ENCODE data around the gene MAML1.
"Not testable (repeated sequence)": the region's sequence is repeated elsewhere in the genome, so short reads cannot be mapped to it uniquely, and the experiment has no call there.

Gene MAML1

GRCh38 chr5:179767496-179768100 is 35.0 kb downstream of the MAML1 start:
- DNase-seq (ENCODE audit: low read depth, low spot score), result no peak

GRCh38 chr5:179768326-179769085 is 35.9 kb downstream of the MAML1 start:
- peak; percentile 9 for DNase-seq (ENCODE audit: low read depth, low spot score)

GRCh38 chr5:179769271-179769670 is 36.6 kb downstream of the MAML1 start:
- DNase-seq (ENCODE audit: low read depth, low spot score), result no peak

- no peak for DNase-seq (ENCODE audit: low read depth, low spot score)
Measured at GRCh38 chr5:179769796-179770195, 37.2 kb downstream of the MAML1 start.

- no peak for DNase-seq (ENCODE audit: low read depth, low spot score)
Measured at GRCh38 chr5:179771311-179771895, 38.8 kb downstream of the MAML1 start.

- no peak for DNase-seq (ENCODE audit: low read depth, low spot score)
Measured at GRCh38 chr5:179772351-179772750, 39.7 kb downstream of the MAML1 start.

- DNase-seq (ENCODE audit: low read depth, low spot score), result no peak
Measured at GRCh38 chr5:179773686-179774040, 41.0 kb downstream of the MAML1 start.

- no peak for DNase-seq (ENCODE audit: low read depth, low spot score)
Measured at GRCh38 chr5:179774442-179774841, 41.8 kb downstream of the MAML1 start.

GRCh38 chr5:179776411-179776938 is 43.9 kb downstream of the MAML1 start:
- no peak for DNase-seq (ENCODE audit: low read depth, low spot score)

- DNase-seq (ENCODE audit: low read depth, low spot score), result no peak
Measured at GRCh38 chr5:179777456-179777855, 44.8 kb downstream of the MAML1 start.

GRCh38 chr5:179777909-179778308 is 45.3 kb downstream of the MAML1 start:
- no peak for DNase-seq (ENCODE audit: low read depth, low spot score)

- no peak for DNase-seq (ENCODE audit: low read depth, low spot score)
Measured at GRCh38 chr5:179778591-179778990, 46.0 kb downstream of the MAML1 start.

GRCh38 chr5:179779826-179780225 is 47.2 kb downstream of the MAML1 start:
- no peak for DNase-seq (ENCODE audit: low read depth, low spot score)

GRCh38 chr5:179780362-179780761 is 47.7 kb downstream of the MAML1 start:
- no peak for DNase-seq (ENCODE audit: low read depth, low spot score)

GRCh38 chr5:179781846-179782245 is 49.2 kb downstream of the MAML1 start:
- DNase-seq (ENCODE audit: low read depth, low spot score), result no peak

- no peak for DNase-seq (ENCODE audit: low read depth, low spot score)
Measured at GRCh38 chr5:179783128-179783527, 50.5 kb downstream of the MAML1 start.

GRCh38 chr5:179786861-179787260 is 54.2 kb downstream of the MAML1 start:
- no peak for DNase-seq (ENCODE audit: low read depth, low spot score)

GRCh38 chr5:179788193-179788854 is 55.7 kb downstream of the MAML1 start:
- no peak for DNase-seq (ENCODE audit: low read depth, low spot score)

GRCh38 chr5:179789278-179789677 is 56.7 kb downstream of the MAML1 start:
- DNase-seq (ENCODE audit: low read depth, low spot score), result not testable (repeated sequence)

GRCh38 chr5:179791881-179792611 is 59.4 kb downstream of the MAML1 start:
- no peak for DNase-seq (ENCODE audit: low read depth, low spot score)

- DNase-seq (ENCODE audit: low read depth, low spot score), result no peak
Measured at GRCh38 chr5:179792612-179793467, 60.2 kb downstream of the MAML1 start.
